Esophagus (tissue), 2 donors: ENCODE measurements around the gene PDZD4. TPM values are rescaled to one million over a fixed set of nuclear protein-coding genes. Genes with fewer than 3 reads are reported as not detected.

Experiments used
- H3K27ac ChIP-seq, 2 donors: one replicate each; pipeline ENCODE4 v1.5.1; 2013; ENCODE audit warnings: low read depth in 2 of 2, mild to moderate bottlenecking in 2 of 2, inconsistent platforms in 1 of 2, low read length in 1 of 2, moderate library complexity in 1 of 2
- H3K27me3 ChIP-seq, 2 donors: one replicate each; pipeline ENCODE4 v1.6.1; 2013; ENCODE audit warnings: low read length in 2 of 2, control low read depth in 1 of 2, mild to moderate bottlenecking in 1 of 2; ENCODE audit not compliant: insufficient read depth in 2 of 2, control insufficient read depth in 1 of 2
- H3K36me3 ChIP-seq, 2 donors: one replicate each; pipeline ENCODE4 v1.6.1; 2013; ENCODE audit warnings: low read length in 1 of 2; ENCODE audit not compliant: control insufficient read depth in 2 of 2, insufficient read depth in 2 of 2
- H3K4me1 ChIP-seq, 2 donors: one replicate each; pipeline ENCODE4 v1.6.1; 2013; ENCODE audit warnings: low read length in 1 of 2; ENCODE audit not compliant: control insufficient read depth in 2 of 2, insufficient read depth in 2 of 2
- H3K4me3 ChIP-seq, 2 donors: one replicate each; pipeline ENCODE4 v1.5.1; 2013; ENCODE audit warnings: low read length in 2 of 2, mild to moderate bottlenecking in 2 of 2, low read depth in 1 of 2, moderate library complexity in 1 of 2
- H3K9me3 ChIP-seq, 2 donors: one replicate each; pipeline ENCODE4 v1.6.1; 2013; ENCODE audit warnings: mild to moderate bottlenecking in 2 of 2, low read depth in 1 of 2, low read length in 1 of 2, moderate library complexity in 1 of 2; ENCODE audit not compliant: control insufficient read depth in 2 of 2, insufficient read depth in 1 of 2
- WGBS, 2 donors: extraction: QIAGEN DNeasy Blood & Tissue Kit; methylation state at CpG; one replicate each; pipeline ENCODE4 v1.1.7; 2013; 5-methylcytosine and 5-hydroxymethylcytosine counted together
- polyA plus RNA-seq, 2 donors: library from polyadenylated mRNA; stranded (reverse); fragments of 200-250 nt; gene quantifications; one replicate each; pipeline ENCODE4 v1.2.3, GENCODE V29; 2013
- donor health status: healthy with polysubstance abuse.
- donor health status: Bipolar disorder and iron deficiency.

Gene PDZD4
- polyA plus RNA-seq, 2 donors, result 2.3 to 4.0 TPM

DNA sequence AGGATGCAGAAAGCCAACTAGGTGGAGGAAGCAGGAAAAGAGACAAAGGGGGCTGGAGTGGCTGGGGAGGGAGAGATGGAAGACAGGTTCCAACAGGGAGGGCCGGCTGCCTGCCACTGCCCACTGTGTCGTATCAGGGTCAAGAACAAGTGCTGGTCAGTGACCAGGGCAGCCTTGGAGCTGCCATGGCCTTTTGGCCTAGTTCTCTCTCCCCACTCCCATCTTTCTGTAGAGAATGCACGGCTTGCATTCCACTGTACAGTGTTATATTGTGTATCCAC lies 43.7 kb upstream of the PDZD4 start:
- H3K9me3 ChIP-seq, result no peaks in the 10 kb centered on the region
- peaks cover 0 to 3% of the 10 kb centered on the region in 2 donors for H3K27me3 ChIP-seq
- H3K4me1 ChIP-seq, result no peaks in the 10 kb centered on the region
- H3K4me3 ChIP-seq, result no peak overlapping the region
- no peaks in the 10 kb centered on the region for H3K36me3 ChIP-seq
- no peak overlapping the region for H3K27ac ChIP-seq
- 43% methylated on average over 3 of the region's 3 CpGs for WGBS, 2 donors

DNA sequence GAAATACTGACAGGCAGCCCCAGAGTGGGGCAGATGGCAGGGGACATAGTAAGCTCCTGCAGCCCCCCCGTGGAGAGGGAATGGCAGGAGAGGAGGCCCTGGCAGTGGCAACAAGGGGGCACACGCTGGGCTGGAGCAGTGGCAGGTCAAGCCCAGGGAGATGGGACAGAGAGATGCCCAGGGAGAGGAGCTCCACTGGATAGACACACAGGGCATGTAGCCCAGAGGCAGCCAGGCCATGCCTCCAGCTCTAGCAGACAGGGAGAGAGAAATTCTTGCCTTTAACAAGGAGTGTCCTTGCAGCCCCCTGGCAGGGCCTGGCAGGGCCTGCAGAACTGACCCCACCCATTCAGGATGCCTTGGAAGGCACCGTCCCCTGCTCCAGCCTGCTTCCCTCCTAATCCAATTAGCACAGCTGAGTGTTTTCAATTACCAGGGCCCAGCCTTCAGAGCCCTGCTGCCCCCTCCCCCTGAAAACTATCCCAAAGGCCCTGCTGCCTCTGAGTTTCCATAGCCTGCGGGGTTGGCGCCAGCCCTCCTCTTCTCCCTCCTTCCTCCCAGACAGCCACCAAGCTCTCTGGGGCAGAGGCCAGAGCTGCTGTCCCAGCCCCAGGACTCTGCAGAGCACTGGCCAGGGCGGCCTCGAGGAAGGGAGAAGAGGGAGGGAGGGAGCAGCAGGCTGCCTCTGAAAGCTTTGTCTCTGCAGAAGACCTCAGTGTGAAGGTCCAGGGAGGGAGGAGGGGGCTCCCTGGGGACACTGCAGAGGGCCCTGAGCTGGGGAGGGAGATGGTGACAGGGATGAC lies 43.1 kb upstream of the PDZD4 start:
- no peak overlapping the region for H3K27ac ChIP-seq
- no peaks in the 10 kb centered on the region for H3K36me3 ChIP-seq
- H3K9me3 ChIP-seq, result no peaks in the 10 kb centered on the region
- H3K27me3 ChIP-seq, result no peaks in the 10 kb centered on the region
- no peaks in the 10 kb centered on the region for H3K4me1 ChIP-seq
- 33 to 36% methylated on average over 7 of the region's 7 CpGs for WGBS, 2 donors
- H3K4me3 ChIP-seq, result no peak overlapping the region

DNA sequence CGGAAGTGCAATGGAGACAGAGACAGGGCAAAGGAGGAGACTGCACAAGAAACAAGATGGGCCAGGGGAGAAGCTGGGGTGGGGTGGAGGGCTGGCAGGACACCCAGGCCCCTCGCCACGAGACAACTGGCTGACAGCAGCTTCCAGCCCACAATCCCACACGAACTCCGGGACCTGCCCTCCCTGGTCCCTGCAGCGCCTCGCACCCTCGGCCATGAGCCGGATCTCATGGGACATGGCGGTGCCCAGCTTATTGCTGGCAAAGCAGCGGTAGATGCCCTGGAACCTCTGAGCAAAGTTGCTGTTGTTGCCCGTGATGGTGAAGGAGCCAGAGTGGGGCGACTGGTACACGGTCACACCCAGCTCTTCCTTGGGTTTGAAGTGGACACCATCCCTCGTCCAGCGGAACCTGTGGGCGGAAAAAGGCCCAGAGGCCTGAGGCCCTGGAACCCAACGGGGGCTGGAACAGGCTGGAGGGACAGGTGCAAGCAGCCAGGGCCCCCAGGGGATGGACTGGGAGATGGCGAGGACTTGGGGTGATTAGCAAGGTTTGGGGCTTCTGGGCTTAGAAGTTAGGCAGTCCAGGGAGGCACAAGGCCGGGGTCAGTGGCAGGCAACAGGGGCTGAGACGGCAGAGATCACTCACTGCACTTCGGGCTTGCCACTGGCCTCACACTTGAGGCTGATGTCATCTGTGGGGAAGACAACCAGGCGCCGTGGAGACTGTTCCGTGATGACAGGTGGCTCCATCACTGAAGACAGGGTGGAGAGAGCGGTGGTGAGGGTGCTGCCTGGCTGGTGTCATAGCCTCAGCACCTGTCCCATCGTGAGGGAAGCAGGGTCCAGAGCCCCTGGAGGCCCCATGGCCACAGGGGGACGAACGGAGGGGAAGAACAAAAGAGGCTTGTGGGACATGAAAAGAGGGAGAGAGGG lies 41.9 kb upstream of the PDZD4 start:
- 72 to 73% methylated on average over 27 to 29 of the region's 29 CpGs for WGBS, 2 donors

DNA sequence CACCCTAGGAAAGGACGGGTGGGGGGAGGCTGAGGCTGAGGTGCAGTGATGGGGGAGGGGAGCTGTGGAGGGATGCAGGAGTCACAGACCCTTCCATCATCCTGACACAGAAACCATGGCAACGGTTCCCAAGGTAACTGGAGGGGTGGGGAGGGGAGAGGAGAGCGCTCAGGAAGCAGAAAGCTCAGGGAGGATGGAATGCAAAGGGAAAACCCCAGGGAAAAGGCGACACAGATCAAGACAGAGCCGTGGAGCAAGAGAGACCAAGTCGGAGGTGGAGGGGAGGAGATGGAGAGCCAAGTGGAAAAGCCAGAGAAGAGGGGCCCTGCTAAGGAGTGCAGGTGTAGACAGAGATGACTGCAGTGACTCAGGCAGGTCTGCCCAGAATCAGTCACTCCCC lies 41.1 kb upstream of the PDZD4 start:
- Histone ChIP-seq H3K4me3 (no peak overlapping the region), H3K27me3 (no peaks in the 10 kb centered on the region), H3K27ac (no peak overlapping the region), H3K9me3 (no peaks in the 10 kb centered on the region), H3K36me3 (no peaks in the 10 kb centered on the region), H3K4me1 (no peaks in the 10 kb centered on the region)
- 24 to 28% methylated on average over 6 of the region's 6 CpGs for WGBS, 2 donors

More for the DNA sequence above, 41.9 kb upstream of the PDZD4 start:
- H3K9me3 ChIP-seq, result no peaks in the 10 kb centered on the region
- H3K27me3 ChIP-seq, result no peaks in the 10 kb centered on the region
- no peaks in the 10 kb centered on the region for H3K4me1 ChIP-seq
- H3K36me3 ChIP-seq, result no peaks in the 10 kb centered on the region
- H3K27ac ChIP-seq, result no peak overlapping the region
- H3K4me3 ChIP-seq, result no peak overlapping the region

DNA sequence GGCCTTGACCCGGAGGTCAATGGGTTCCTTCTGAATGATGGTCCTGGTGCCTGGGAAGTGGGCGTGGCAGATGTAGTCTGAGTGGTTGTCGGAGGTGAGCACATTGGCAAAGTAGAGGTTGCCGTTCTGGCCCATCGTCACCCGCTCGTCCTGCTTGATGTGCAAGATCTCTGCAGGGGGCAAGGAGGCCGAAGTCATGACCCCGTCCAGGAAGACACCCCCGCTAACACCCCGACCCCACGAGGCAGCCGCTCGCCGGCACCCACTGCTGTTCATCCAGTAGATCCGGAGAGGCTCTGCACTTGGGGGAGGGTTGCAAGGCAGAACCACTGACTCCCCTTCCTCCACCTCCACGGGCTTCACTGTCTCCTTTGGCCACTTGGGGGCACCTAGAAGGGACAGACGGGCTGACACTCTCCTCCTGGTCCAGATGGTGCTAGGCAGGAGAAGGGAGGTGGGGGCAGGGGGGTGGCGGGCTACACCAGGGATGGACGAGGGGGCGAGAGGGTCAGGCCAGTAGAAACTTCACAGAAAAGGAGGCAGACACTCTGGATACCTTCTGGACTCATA lies 40.5 kb upstream of the PDZD4 start:
- Histone ChIP-seq H3K27me3 (no peaks in the 10 kb centered on the region), H3K4me1 (no peaks in the 10 kb centered on the region)

DNA sequence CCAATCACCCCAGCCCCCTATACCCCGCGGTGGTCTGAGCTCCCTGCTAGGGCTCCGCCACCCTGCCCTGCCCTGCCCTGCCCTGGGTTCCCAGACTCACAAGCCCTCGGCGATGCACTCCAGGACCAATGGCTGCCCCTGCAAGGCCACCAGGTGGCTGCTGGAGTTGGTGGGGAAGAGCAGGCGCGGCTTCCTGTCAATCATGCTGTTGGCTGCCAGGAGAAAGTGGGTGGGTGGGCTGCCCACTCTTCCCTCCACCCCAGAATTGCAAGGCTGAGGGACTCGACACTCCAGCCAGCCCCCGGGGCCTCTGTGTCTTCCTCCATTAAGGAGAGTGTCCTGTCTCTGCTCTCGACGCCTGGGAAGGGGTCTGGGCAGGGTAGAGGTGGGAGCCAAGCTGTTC lies 39.9 kb upstream of the PDZD4 start:
- H3K27me3 ChIP-seq, result no peaks in the 10 kb centered on the region
- no peak overlapping the region for H3K4me3 ChIP-seq
- H3K9me3 ChIP-seq, result no peaks in the 10 kb centered on the region
- H3K36me3 ChIP-seq, result no peaks in the 10 kb centered on the region
- H3K27ac ChIP-seq, result no peak overlapping the region
- H3K4me1 ChIP-seq, result no peaks in the 10 kb centered on the region
- 77 to 83% methylated on average over 11 of the region's 11 CpGs for WGBS, 2 donors

More for the DNA sequence above, 40.5 kb upstream of the PDZD4 start:
- H3K9me3 ChIP-seq, result no peaks in the 10 kb centered on the region
- WGBS, 2 donors, result 54 to 59% methylated on average over 20 to 21 of the region's 21 CpGs
- H3K36me3 ChIP-seq, result no peaks in the 10 kb centered on the region
- no peak overlapping the region for H3K27ac ChIP-seq
- H3K4me3 ChIP-seq, result no peak overlapping the region

DNA sequence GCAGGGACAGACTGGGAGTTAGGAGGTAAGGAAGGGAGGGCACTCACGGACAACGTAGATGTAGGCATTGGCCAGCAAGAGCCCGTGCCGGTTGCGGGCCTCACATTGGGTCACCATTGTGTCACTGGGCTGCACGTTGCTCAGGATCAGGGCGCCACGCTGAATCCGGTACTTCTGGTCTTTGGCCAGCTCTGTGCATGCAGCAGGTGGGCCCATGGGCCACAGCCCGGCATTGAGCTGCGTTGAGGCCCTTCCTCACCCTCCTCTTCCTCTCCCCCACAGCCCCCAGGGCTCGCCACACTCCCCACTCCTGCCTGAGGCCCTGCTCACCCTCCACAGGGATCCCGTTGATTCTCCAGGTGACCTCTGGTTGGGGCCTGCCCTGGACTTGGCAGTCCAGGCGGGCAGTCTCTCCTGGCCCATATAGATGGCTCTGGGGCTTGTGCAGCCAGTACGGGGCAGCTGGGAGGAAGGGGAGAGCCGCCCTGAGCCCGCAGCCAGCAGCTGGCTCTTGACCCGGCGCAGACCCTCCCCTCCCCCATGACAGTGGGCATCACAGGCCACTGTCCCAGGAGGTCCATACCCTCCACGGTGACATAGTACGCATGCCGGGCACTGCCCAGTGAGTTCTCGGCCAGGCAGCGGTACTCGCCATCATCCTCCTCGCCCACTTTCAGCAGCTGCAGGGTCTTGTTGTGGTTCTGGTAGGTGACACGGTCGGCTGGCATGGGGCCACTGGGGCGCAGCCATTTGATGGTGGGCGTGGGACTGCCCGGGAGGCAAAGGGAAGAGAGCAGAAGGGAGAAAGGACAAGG lies 39.3 kb upstream of the PDZD4 start:
- Histone ChIP-seq H3K27ac (no peak overlapping the region), H3K9me3 (no peaks in the 10 kb centered on the region), H3K36me3 (no peaks in the 10 kb centered on the region), H3K4me1 (no peaks in the 10 kb centered on the region), H3K4me3 (no peak overlapping the region), H3K27me3 (no peaks in the 10 kb centered on the region)
- 83 to 85% methylated on average over 23 to 31 of the region's 31 CpGs for WGBS, 2 donors

DNA sequence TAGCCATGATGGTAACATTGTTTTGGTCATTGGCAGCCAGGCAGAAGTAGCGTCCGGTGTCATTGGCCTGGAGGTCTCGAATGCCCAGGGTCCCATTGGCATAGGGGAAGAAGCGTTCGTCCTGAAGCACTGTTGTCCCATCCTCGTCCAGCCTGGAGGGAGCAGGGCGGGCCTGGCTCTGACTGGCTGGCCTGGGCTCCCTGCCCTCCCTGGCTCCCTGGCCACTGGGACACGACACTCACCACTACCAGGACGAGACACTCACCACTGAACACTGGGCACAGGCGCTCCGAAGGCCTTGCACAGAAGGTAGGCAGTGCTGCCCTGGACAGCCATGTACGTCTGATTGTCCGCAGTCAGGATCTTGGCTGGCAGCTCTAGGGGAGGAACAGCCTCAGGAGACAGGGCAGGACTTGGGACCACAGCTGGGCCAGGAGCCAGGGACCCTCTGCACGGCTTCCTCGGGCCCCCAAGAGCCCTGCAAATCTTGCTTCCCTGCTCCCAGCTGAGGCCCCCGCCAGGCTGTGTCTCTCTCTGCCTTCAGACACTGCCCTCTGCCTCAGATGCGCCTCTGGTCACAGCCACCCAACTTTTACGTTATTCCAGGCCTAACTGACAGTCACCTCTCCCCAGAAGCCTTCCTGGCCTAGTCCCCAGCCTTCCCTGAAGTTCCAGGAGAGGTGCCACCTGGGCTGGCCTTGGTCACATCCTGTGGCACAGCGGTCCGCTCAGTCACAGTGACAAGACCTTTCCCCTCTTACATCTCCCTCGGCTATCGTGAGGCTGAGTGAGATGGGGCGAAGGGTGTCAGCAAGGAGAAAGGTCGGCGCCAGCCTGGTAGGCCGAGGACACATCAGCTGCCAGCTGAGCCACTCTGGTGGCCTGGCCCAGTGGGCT lies 38.5 kb upstream of the PDZD4 start:
- WGBS, 2 donors, result 84 to 86% methylated on average over 26 of the region's 26 CpGs
- H3K4me1 ChIP-seq, result no peaks in the 10 kb centered on the region
- H3K9me3 ChIP-seq, result no peaks in the 10 kb centered on the region
- no peaks in the 10 kb centered on the region for H3K27me3 ChIP-seq
- no peaks in the 10 kb centered on the region for H3K36me3 ChIP-seq
- no peak overlapping the region for H3K4me3 ChIP-seq
- no peak overlapping the region for H3K27ac ChIP-seq
